B cell (primary cell): ENCODE measurements around the gene PEAK1. TPM values are rescaled to one million over a fixed set of nuclear protein-coding genes. Genes with fewer than 3 reads are reported as not detected.

Source experiments
- ATAC-seq: fragments of 200-7000 bp; cut with Tn5 transposase; one replicate; pipeline ENCODE4 v1.10.0; 2021; ENCODE audit warnings: low read depth, mild to moderate bottlenecking, moderate number of reproducible peaks, moderate library complexity
- CTCF ChIA-PET: fragments of 350-600 bp; sonication (Branson Sonifier 250); formaldehyde crosslinking; loops from one replicate; lab custom pipeline; 2021; ENCODE audit warnings: antibody characterized with exemption, inconsistent platforms; lab: Charles Lee
- POLR2A ChIA-PET: fragments of 350-600 bp; sonication (Branson Sonifier 250); formaldehyde crosslinking; loops from one replicate; lab custom pipeline; 2021; ENCODE audit warnings: antibody characterized with exemption; lab: Charles Lee
- DNase-seq: peaks from one replicate; pipeline ENCODE4 v3.0.0; 2013
- H2AFZ ChIP-seq: 2 replicates; pipeline ENCODE4 v1.6.1; 2012; ENCODE audit warnings: mild to moderate bottlenecking, low read depth, low read length; ENCODE audit not compliant: insufficient read depth, poor library complexity, severe bottlenecking
- H3K27ac ChIP-seq, 2 donors: 1 replicate in 1 of 2; 2 replicates in 1 of 2; pipeline ENCODE4 v1.5.1; 2012 to 2013; ENCODE audit warnings: low read length in 2 of 2, mild to moderate bottlenecking in 2 of 2, moderate library complexity in 1 of 2
- H3K27me3 ChIP-seq, 4 experiments: fragments of 200-600 bp in 1 of 4; sonication (generic) in 1 of 4; replicated peaks in 1 of 4; 1 replicate in 2 of 4; 2 replicates in 2 of 4; pipeline versions ENCODE4 v1.6.1 to v1.7.0; 2013 to 2016; ENCODE audit warnings: low read length in 3 of 4, mild to moderate bottlenecking in 2 of 4, mixed read lengths in 1 of 4, moderate library complexity in 1 of 4; ENCODE audit not compliant: insufficient read depth in 4 of 4, control insufficient read depth in 3 of 4; ENCODE audit errors: control extremely low read depth in 1 of 4
- H3K36me3 ChIP-seq, 2 experiments: replicated peaks in 1 of 2; 1 replicate in 1 of 2; 2 replicates in 1 of 2; pipeline versions ENCODE4 v1.6.1 to v1.7.1; 2013; ENCODE audit warnings: low read length in 1 of 2; ENCODE audit not compliant: insufficient read depth in 2 of 2, control insufficient read depth in 1 of 2; ENCODE audit errors: control extremely low read depth in 1 of 2, extremely low read depth in 1 of 2
- H3K4me1 ChIP-seq, 2 donors: fragments of 200-600 bp in 1 of 2; sonication (generic) in 1 of 2; 1 replicate in 1 of 2; 2 replicates in 1 of 2; pipeline versions ENCODE4 v1.5.1 to v1.6.1; 2013 to 2017; ENCODE audit warnings: low read length in 2 of 2; ENCODE audit not compliant: control insufficient read depth in 2 of 2, insufficient read depth in 2 of 2
- H3K4me2 ChIP-seq: replicated peaks from 2 replicates; pipeline ENCODE3; 2012; ENCODE audit warnings: mild to moderate bottlenecking, low read depth, low read length; ENCODE audit not compliant: poor library complexity, severe bottlenecking
- H3K4me3 ChIP-seq, 5 experiments: fragments of 200-600 bp in 1 of 5; sonication (generic) in 1 of 5; 1 replicate in 3 of 5; 2 replicates in 2 of 5; pipeline versions ENCODE4 v1.5.1 to v1.7.0; 2011 to 2016; ENCODE audit warnings: low read length in 4 of 5, mild to moderate bottlenecking in 4 of 5, low read depth in 2 of 5, control low read depth in 1 of 5, moderate library complexity in 1 of 5; ENCODE audit not compliant: insufficient read depth in 1 of 5; ENCODE audit errors: control extremely low read depth in 1 of 5, extremely low read depth in 1 of 5
- H3K79me2 ChIP-seq: fragments of 200-600 bp; sonication (generic); one replicate; pipeline ENCODE4 v1.6.0; 2016; ENCODE audit warnings: low read length; ENCODE audit not compliant: control insufficient read depth, insufficient read depth
- H3K9ac ChIP-seq: fragments of 200-600 bp; sonication (generic); 2 replicates; pipeline ENCODE4 v1.6.1; 2017; ENCODE audit warnings: mild to moderate bottlenecking, low read length, moderate library complexity
- H3K9me3 ChIP-seq, 3 donors: one replicate each; pipeline versions ENCODE4 v1.6.1 to v1.7.1; 2013; ENCODE audit warnings: low read length in 2 of 3; ENCODE audit not compliant: control insufficient read depth in 2 of 3, insufficient read depth in 1 of 3; ENCODE audit errors: control extremely low read depth in 1 of 3
- H4K20me1 ChIP-seq: 2 replicates; pipeline ENCODE4 v1.6.0; 2012; ENCODE audit warnings: mild to moderate bottlenecking, low read length; ENCODE audit not compliant: insufficient read depth, control insufficient read depth, poor library complexity, severe bottlenecking
- H3K27ac Mint-ChIP-seq: one replicate; pipeline ENCODE4 v1.8.0; 2021; ENCODE audit warnings: mixed read lengths
- H3K27me3 Mint-ChIP-seq: one replicate; pipeline ENCODE4 v1.8.0; 2021; ENCODE audit warnings: mixed read lengths
- H3K4me1 Mint-ChIP-seq: one replicate; pipeline ENCODE4 v1.8.0; 2021; ENCODE audit warnings: mixed read lengths
- H3K4me3 Mint-ChIP-seq: one replicate; pipeline ENCODE4 v1.8.0; 2021; ENCODE audit warnings: mixed read lengths
- H3K9me3 Mint-ChIP-seq: one replicate; pipeline ENCODE4 v1.8.0; 2022; ENCODE audit warnings: mixed read lengths; ENCODE audit not compliant: insufficient read depth
- CTCF ChIP-seq: fragments of 200-600 bp; IDR thresholded peaks from one replicate; pipeline ENCODE4 v1.8.0; 2022; ENCODE audit warnings: antibody characterized with exemption, mild to moderate bottlenecking
- EZH2 ChIP-seq: IDR thresholded peaks from 2 replicates; pipeline ENCODE4 v1.6.1; 2012; ENCODE audit warnings: borderline replicate concordance, low read depth, mild to moderate bottlenecking, moderate library complexity, low read length; ENCODE audit not compliant: insufficient read depth, poor library complexity, severe bottlenecking
- WGBS: methylation state at CpG from one replicate; pipeline ENCODE4 v1.1.5; 2013; ENCODE audit warnings: missing lambda C conversion rate; ENCODE audit not compliant: insufficient coverage; 5-methylcytosine and 5-hydroxymethylcytosine counted together
- intact Hi-C: fragments of 100-400 bp; cut with micrococcal nuclease; formaldehyde crosslinking; loops from one replicate; pipeline ENCODE4 v1.10.0; 2022
- polyA plus RNA-seq: library from polyadenylated mRNA; depleted of rRNA; stranded (reverse); fragments of >200 nt; gene quantifications from 2 replicates; pipeline ENCODE4 v1.2.3, GENCODE V29; 2012
- total RNA-seq, 2 donors: library from RNA; stranded (reverse); fragments of 120-200 nt in 1 of 2; gene quantifications; 1 replicate in 1 of 2; 2 replicates in 1 of 2; pipeline versions ENCODE4 v1.2.3 to v1.2.4, GENCODE V29; 2013 to 2022

The PEAK1 gene
- total and polyA plus RNA-seq, 2 donors (not counting 1 experiment from before 2014, with no cell fraction given): 13.4 to 38.0 TPM

- H3K36me3 ChIP-seq: no peaks in the 10 kb centered on the region
- H3K27ac ChIP-seq: no peak overlapping the region
- ATAC-seq (no peak), DNase-seq (no peak)
- H3K9me3 ChIP-seq: no peaks in the 10 kb centered on the region
- H3K27me3 ChIP-seq: no peaks in the 10 kb centered on the region
- H3K4me3 ChIP-seq: no peak overlapping the region
- no peak overlapping the region for H3K9ac ChIP-seq
- H3K4me3 Mint-ChIP-seq: no peak overlapping the region
- WGBS: no CpG with 5 or more reads among the region's 2 CpGs
- H2AFZ ChIP-seq: no peak overlapping the region
- ChIA-PET POLR2A (no interaction called here), CTCF (no interaction called here)
- no peaks in the 10 kb centered on the region for H4K20me1 ChIP-seq
- H3K4me1 Mint-ChIP-seq: no peaks in the 10 kb centered on the region
- H3K79me2 ChIP-seq: peaks cover 3% of the 10 kb centered on the region
- H3K4me2 ChIP-seq: no peak overlapping the region
- H3K27me3 Mint-ChIP-seq: no peaks in the 10 kb centered on the region
- H3K4me1 ChIP-seq: no peaks in the 10 kb centered on the region
- H3K27ac Mint-ChIP-seq: no peak overlapping the region
- intact Hi-C loops: no loop called here
- no peak for TF ChIP-seq EZH2
- no peak for TF ChIP-seq CTCF
- H3K9me3 Mint-ChIP-seq: no peaks in the 10 kb centered on the region
Measured at GRCh38 chr15:77295446-77295845, 124.5 kb downstream of the PEAK1 start.

- 92% methylated on average over 1 of the region's 1 CpG for WGBS
- POLR2A ChIA-PET: no interaction called here
- DNase-seq: no peak
Measured at GRCh38 chr15:77292969-77293558, 126.8 kb downstream of the PEAK1 start.

More at GRCh38 chr15:77292969-77293558, 126.8 kb downstream of the PEAK1 start:
- no peak overlapping the region for H3K27ac Mint-ChIP-seq
- no peak for TF ChIP-seq EZH2
- Histone ChIP-seq H3K4me3 (no peak overlapping the region), H4K20me1 (no peaks in the 10 kb centered on the region), H3K4me1 (no peaks in the 10 kb centered on the region), H3K9ac (no peak overlapping the region), H3K27ac (no peak overlapping the region), H3K9me3 (no peaks in the 10 kb centered on the region), H3K4me2 (no peak overlapping the region), H3K27me3 (no peaks in the 10 kb centered on the region), H3K36me3 (no peaks in the 10 kb centered on the region), H2AFZ (no peak overlapping the region), H3K79me2 (peaks cover 3% of the 10 kb centered on the region)
- CTCF ChIA-PET: no interaction called here
- no peaks in the 10 kb centered on the region for H3K9me3 Mint-ChIP-seq
- H3K4me3 Mint-ChIP-seq: no peak overlapping the region
- H3K27me3 Mint-ChIP-seq: no peaks in the 10 kb centered on the region
- intact Hi-C loops: no loop called here
- H3K4me1 Mint-ChIP-seq: no peaks in the 10 kb centered on the region
- ATAC-seq: no peak
